ENCODE results near the gene WDR62. TPM values are rescaled to one million over a fixed set of nuclear protein-coding genes. Genes with fewer than 3 reads are reported as not detected.

Gene WDR62
- total and polyA plus RNA-seq, 10 of the 15 experiments (the other 5 are each of a cell fraction or from before 2014, with no cell fraction given): 0.08 to 20.6 (median 10.9) TPM

DNA sequence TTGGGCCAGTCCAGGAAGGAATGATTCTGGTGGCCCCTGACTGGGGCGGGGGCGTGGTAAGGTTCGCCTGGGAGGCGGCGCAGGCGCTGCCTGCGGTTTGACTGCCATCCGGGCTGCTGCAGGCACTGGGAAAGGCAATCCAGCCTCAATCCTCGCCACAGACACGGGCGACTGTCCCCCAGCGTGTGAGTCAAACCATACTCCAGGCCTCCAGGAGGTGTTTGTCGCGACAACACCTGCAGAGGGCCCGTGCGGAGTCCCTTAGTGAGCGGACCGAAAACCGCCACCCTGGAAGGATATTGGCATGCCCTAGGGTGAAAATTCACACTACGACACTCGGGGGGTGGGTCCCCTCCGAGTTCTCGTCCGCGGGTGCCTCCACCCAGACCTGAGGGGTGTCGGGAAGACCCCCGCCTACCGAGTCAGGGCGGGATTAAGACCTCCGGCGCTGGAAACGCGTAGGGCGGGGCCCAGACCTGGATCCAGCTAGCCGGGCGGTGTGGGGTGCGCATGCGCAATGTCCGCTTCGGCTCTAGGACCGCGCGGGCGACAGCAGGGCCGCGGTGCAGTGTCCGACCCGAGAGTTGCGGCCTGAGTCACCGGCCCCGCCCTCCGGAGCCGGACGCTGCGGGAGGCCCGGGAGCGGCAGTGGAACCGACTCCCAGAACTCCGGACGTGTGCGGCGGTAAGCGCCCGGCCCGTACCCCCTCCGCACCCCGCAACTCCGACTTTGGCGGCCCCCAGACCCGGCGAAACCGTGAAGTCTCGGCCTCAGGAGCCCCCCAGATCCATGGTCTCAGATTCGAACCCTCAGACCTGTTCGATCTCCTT lies 85.0 kb downstream of the WDR62 start, which contains the start of gene CAPNS1 (continued):
- TF ChIP-seq ZBED1 (IDR thresholded peaks at IDR 0.05; ENCODE audit: borderline replicate concordance): peak; percentile 99; the same call in 1 of the 2 replicates
- TF ChIP-seq CHD2 (IDR thresholded peaks at IDR 0.05; ENCODE audit: borderline replicate concordance, low read depth, low read length): 0 out of 2 replicates have a peak, but pooled peaks have one; percentile 29
- TF ChIP-seq, protein P1, sequence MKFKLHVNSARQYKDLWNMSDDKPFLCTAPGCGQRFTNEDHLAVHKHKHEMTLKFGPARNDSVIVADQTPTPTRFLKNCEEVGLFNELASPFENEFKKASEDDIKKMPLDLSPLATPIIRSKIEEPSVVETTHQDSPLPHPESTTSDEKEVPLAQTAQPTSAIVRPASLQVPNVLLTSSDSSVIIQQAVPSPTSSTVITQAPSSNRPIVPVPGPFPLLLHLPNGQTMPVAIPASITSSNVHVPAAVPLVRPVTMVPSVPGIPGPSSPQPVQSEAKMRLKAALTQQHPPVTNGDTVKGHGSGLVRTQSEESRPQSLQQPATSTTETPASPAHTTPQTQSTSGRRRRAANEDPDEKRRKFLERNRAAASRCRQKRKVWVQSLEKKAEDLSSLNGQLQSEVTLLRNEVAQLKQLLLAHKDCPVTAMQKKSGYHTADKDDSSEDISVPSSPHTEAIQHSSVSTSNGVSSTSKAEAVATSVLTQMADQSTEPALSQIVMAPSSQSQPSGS (IDR thresholded peaks at IDR 0.05; ENCODE audit: low read length): no peak
- TF ChIP-seq RAD51 (IDR thresholded peaks at IDR 0.05): no peak
- no peak for TF ChIP-seq ZNF622 (IDR thresholded peaks at IDR 0.05)
- no peak for TF ChIP-seq FOS (IDR thresholded peaks at IDR 0.05; ENCODE audit: borderline replicate concordance, extremely low read depth, insufficient read length)
- TF ChIP-seq POLR2AphosphoS5 (IDR thresholded peaks at IDR 0.05; ENCODE audit: low read length): peak; percentile 73
- peak; percentile 85; the same call in 1 of the 2 replicates for TF ChIP-seq BACH1 (IDR thresholded peaks at IDR 0.05; ENCODE audit: borderline replicate concordance)
- TF ChIP-seq ZNF384 (IDR thresholded peaks at IDR 0.05; ENCODE audit: borderline replicate concordance, low read depth, low read length): no peak
- peak; percentile 60; the same call in 1 of the 2 replicates for TF ChIP-seq POLR2AphosphoS2 (IDR thresholded peaks at IDR 0.05; ENCODE audit: low read depth, low read length)
- TF ChIP-seq RB1 (IDR thresholded peaks at IDR 0.05; ENCODE audit: borderline replicate concordance): 0 out of 2 replicates have a peak, but pooled peaks have one; percentile 74
- TF ChIP-seq, protein P2, sequence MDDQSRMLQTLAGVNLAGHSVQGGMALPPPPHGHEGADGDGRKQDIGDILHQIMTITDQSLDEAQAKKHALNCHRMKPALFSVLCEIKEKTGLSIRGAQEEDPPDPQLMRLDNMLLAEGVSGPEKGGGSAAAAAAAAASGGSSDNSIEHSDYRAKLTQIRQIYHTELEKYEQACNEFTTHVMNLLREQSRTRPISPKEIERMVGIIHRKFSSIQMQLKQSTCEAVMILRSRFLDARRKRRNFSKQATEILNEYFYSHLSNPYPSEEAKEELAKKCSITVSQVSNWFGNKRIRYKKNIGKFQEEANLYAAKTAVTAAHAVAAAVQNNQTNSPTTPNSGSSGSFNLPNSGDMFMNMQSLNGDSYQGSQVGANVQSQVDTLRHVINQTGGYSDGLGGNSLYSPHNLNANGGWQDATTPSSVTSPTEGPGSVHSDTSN (IDR thresholded peaks at IDR 0.05; ENCODE audit: insufficient replicate concordance, low read depth, low read length): no peak
- TF ChIP-seq GATAD2B (conservative IDR thresholded peaks at IDR 0.05; ENCODE audit: low read depth): peak; percentile 82; the same call in 1 of the 2 replicates
